ENCODE results near the gene PDGFC.

PDGFC gene

DNA sequence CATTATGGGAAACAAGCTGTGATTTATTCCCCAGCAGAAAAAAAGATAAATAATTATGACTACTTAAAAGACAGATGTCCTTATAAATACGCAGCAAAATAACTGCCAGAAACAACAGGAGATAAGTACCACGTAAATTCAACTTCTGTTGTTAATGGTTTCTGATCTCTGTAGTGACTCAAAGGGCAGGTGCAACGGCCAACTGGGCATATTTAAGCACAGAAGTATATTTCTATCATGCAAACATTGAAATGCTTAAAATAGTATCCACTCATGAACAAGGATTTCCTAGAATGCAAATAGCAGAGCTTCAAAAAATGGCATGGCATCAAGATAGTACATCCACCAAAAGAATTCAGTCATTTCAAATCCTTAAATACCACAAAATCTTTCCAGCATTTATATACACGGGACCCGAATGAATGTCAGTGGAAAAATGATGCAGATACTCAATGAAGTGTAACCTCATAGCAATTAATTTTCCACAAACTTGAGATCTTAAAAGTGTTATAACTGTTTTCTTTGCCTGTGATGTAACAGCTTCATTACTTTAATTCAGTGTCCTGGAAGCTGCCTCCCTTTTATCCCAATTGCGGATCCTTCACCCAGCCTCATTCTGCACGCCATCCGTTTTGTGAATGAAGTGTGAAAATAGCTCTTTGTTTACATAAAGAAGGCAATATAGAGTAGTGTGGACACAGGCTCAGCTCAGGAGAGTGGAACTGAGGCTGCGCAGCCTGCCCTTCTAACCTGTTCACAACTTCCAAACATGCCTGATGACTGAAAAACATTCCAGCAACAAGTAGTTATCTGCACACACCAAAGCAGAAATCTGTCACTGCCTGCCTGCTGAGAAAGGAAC lies 10.2 kb downstream of the PDGFC start:
- Histone ChIP-seq H3K36me3 (ENCODE audit: control insufficient read depth, insufficient read depth, low read length) (no peaks in the 10 kb centered on the region), H3K9ac (ENCODE audit: low read length) (no peak overlapping the region), H3K4me3 (ENCODE audit: low read depth, low read length) (no peak overlapping the region), H3K27me3 (ENCODE audit: control insufficient read depth, insufficient read depth, low read length) (no peaks in the 10 kb centered on the region), H3K9me3 (ENCODE audit: control insufficient read depth, insufficient read depth, low read depth, low read length) (no peaks in the 10 kb centered on the region), H3K27ac (ENCODE audit: low read depth, low read length) (no peak overlapping the region), H3K4me1 (ENCODE audit: control insufficient read depth, insufficient read depth, low read length) (peaks cover 5% of the 10 kb centered on the region)

DNA sequence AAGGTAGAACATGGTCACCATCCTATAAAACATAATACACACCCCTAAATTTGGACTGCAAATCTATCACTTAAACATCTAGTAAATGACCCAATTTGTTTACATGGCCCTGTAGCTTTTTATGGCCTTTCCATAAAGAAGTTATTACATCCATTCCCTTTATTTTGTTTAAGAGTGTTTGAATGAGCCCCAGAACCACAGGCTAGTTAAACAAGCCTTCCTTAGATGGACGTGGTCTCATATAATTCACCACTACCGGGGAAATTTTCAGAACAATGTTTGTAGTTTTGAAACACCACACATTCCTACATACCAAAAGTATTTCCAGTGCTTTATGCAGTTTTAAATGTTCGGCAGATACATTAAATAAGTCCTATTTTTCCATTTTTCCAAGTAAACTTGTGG lies 12.3 kb downstream of the PDGFC start:
- no peaks in the 10 kb centered on the region for H3K9me3 ChIP-seq (ENCODE audit: control insufficient read depth, insufficient read depth, low read depth, low read length)
- H3K4me1 ChIP-seq (ENCODE audit: control insufficient read depth, insufficient read depth, low read length) = peaks cover 5% of the 10 kb centered on the region
- H3K27ac ChIP-seq (ENCODE audit: low read depth, low read length) = no peak overlapping the region
- H3K9ac ChIP-seq (ENCODE audit: low read length) = no peak overlapping the region
- no peaks in the 10 kb centered on the region for H3K27me3 ChIP-seq (ENCODE audit: control insufficient read depth, insufficient read depth, low read length)
- H3K4me3 ChIP-seq (ENCODE audit: low read depth, low read length) = no peak overlapping the region
- no peaks in the 10 kb centered on the region for H3K36me3 ChIP-seq (ENCODE audit: control insufficient read depth, insufficient read depth, low read length)

DNA sequence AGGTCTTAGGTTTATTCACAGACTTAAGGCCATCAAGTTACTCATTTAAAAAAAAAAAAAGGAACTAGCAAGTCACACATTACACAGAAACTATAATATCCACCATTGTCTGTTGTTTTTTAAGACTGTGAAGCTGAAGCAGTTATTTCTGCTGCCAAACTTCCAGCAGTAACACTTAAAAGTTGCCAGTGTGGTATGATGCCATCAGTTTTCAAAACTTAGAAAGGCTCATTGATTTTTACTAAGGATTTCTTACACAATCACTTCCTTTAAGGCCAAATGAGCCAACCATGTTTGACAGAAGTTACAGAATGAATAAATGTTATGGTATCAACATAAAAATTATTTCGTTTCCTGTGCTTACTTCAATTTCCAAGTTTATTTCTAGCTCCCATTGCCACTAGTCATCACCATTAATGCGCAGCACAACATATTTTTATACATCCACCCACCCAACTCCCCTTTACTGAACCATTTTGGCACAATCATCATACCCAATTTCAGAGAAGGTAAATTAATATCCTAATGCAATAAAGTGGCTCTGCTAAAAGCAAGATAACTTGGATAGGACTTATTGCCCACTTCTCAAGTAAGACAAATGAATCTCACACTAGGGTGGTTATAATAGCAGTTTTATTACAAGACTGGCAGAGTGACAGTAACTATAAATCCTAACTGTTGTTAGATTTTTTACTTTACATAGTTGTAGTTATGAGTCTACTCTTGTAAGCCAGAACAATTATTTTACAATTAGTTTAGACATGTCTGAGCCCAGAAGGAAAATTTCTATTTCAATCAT lies 13.1 kb downstream of the PDGFC start:
- Histone ChIP-seq H3K9me3 (ENCODE audit: control insufficient read depth, insufficient read depth, low read depth, low read length) (no peaks in the 10 kb centered on the region), H3K4me3 (ENCODE audit: low read depth, low read length) (no peak overlapping the region), H3K27me3 (ENCODE audit: control insufficient read depth, insufficient read depth, low read length) (no peaks in the 10 kb centered on the region), H3K9ac (ENCODE audit: low read length) (no peak overlapping the region), H3K4me1 (ENCODE audit: control insufficient read depth, insufficient read depth, low read length) (peaks cover 5% of the 10 kb centered on the region), H3K36me3 (ENCODE audit: control insufficient read depth, insufficient read depth, low read length) (no peaks in the 10 kb centered on the region), H3K27ac (ENCODE audit: low read depth, low read length) (no peak overlapping the region)

DNA sequence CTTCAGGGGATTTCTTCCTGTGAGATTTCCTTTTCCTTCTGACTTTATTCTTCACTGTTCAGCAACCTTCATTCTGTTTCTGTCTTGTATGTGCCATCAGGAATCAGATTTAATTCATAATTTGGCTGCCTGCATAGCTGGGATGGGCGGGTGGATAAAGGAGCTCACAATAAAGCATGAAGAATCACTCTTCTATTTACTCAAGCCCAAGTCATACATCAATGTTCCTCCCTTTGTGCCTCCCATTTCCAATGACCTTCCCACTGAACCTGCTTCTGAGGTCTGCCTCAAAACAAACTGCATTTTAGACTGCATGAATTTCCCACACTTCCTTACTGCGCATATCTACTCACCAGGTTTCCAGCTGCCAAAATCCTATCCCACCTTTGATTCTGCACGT lies 14.0 kb downstream of the PDGFC start:
- H3K27ac ChIP-seq (ENCODE audit: low read depth, low read length) = no peak overlapping the region
- peaks cover 8% of the 10 kb centered on the region for H3K4me1 ChIP-seq (ENCODE audit: control insufficient read depth, insufficient read depth, low read length)
- H3K4me3 ChIP-seq (ENCODE audit: low read depth, low read length) = no peak overlapping the region
- no peak overlapping the region for H3K9ac ChIP-seq (ENCODE audit: low read length)
- no peaks in the 10 kb centered on the region for H3K27me3 ChIP-seq (ENCODE audit: control insufficient read depth, insufficient read depth, low read length)
- H3K9me3 ChIP-seq (ENCODE audit: control insufficient read depth, insufficient read depth, low read depth, low read length) = no peaks in the 10 kb centered on the region
- no peaks in the 10 kb centered on the region for H3K36me3 ChIP-seq (ENCODE audit: control insufficient read depth, insufficient read depth, low read length)

DNA sequence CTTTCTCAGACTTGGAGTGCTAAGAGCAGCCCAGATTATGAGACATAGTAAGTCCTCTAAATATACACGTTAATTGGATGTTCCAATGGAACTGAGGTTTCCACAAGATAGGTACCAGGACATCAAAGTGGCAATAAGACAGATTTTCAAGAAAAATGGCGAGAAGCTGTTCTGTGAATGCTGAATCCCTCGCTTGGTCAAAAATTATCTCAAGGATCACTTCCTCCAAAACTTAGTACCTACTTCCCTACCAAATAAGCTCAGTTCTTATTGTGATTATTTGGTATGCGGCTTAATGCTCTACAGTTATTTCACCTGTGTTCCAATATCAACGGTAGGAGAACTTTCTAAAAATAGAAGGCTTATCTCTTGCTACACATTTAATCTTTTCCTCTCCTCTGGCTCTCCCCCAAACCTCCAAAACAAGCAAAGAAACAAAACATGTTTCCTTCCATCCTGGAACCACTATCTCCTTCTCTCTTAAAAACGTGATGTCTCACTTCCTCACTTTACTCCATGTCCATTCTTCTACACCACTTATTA lies 14.7 kb downstream of the PDGFC start:
- H3K4me1 ChIP-seq (ENCODE audit: control insufficient read depth, insufficient read depth, low read length) = peaks cover 5% of the 10 kb centered on the region; the same call in 1 of the 2 replicates
- H3K9ac ChIP-seq (ENCODE audit: low read length) = no peak overlapping the region
- no peaks in the 10 kb centered on the region for H3K36me3 ChIP-seq (ENCODE audit: control insufficient read depth, insufficient read depth, low read length)
- H3K4me3 ChIP-seq (ENCODE audit: low read depth, low read length) = no peak overlapping the region
- H3K9me3 ChIP-seq (ENCODE audit: control insufficient read depth, insufficient read depth, low read depth, low read length) = no peaks in the 10 kb centered on the region
- no peaks in the 10 kb centered on the region for H3K27me3 ChIP-seq (ENCODE audit: control insufficient read depth, insufficient read depth, low read length)
- H3K27ac ChIP-seq (ENCODE audit: low read depth, low read length) = no peak overlapping the region

DNA sequence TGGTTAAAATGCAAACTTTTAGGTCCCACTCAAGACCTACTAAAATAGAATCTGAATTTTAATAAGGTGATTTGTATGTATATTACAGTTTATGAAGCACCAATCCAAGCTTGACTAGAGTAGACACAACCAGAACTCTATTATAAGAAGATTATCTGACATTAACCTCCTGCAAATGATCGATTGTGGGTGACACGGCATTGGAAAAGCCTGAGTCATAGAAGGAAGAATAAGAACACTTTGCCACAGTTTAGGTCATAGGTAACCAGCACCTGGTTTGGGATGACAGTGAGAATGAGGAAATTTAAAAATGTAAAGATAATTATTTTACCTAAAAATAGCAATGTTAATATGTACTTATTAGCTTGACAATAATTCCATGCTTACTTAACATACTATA lies 15.2 kb downstream of the PDGFC start:
- peaks cover 5% of the 10 kb centered on the region; the same call in 1 of the 2 replicates for H3K4me1 ChIP-seq (ENCODE audit: control insufficient read depth, insufficient read depth, low read length)
- H3K9me3 ChIP-seq (ENCODE audit: control insufficient read depth, insufficient read depth, low read depth, low read length) = no peaks in the 10 kb centered on the region
- no peak overlapping the region for H3K9ac ChIP-seq (ENCODE audit: low read length)
- H3K36me3 ChIP-seq (ENCODE audit: control insufficient read depth, insufficient read depth, low read length) = no peaks in the 10 kb centered on the region
- no peak overlapping the region for H3K27ac ChIP-seq (ENCODE audit: low read depth, low read length)
- no peaks in the 10 kb centered on the region for H3K27me3 ChIP-seq (ENCODE audit: control insufficient read depth, insufficient read depth, low read length)
- H3K4me3 ChIP-seq (ENCODE audit: low read depth, low read length) = no peak overlapping the region

DNA sequence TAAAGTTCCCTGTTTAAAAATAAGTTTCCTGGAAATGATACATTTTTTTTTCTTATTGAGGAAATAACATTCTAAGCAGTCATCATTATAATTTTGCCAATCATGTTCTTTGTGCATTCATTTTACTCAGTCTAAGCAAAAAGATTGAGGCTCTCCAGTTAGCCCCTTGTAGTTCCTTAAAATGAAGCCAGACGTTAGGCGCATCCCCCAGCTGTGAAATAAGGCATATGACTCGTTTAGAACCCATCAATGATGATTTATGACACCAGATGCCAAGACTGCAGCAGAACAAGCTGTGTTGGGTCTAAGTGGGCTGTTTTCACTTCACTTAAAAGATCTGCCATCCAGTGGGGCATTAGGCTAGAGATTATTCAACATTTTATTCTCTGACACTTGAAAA lies 17.0 kb downstream of the PDGFC start:
- no peak overlapping the region for H3K9ac ChIP-seq (ENCODE audit: low read length)
- peaks cover 5% of the 10 kb centered on the region; the same call in 1 of the 2 replicates for H3K4me1 ChIP-seq (ENCODE audit: control insufficient read depth, insufficient read depth, low read length)
- H3K27ac ChIP-seq (ENCODE audit: low read depth, low read length) = no peak overlapping the region
- no peaks in the 10 kb centered on the region for H3K27me3 ChIP-seq (ENCODE audit: control insufficient read depth, insufficient read depth, low read length)
- H3K36me3 ChIP-seq (ENCODE audit: control insufficient read depth, insufficient read depth, low read length) = no peaks in the 10 kb centered on the region
- H3K4me3 ChIP-seq (ENCODE audit: low read depth, low read length) = no peak overlapping the region
- H3K9me3 ChIP-seq (ENCODE audit: control insufficient read depth, insufficient read depth, low read depth, low read length) = no peaks in the 10 kb centered on the region

DNA sequence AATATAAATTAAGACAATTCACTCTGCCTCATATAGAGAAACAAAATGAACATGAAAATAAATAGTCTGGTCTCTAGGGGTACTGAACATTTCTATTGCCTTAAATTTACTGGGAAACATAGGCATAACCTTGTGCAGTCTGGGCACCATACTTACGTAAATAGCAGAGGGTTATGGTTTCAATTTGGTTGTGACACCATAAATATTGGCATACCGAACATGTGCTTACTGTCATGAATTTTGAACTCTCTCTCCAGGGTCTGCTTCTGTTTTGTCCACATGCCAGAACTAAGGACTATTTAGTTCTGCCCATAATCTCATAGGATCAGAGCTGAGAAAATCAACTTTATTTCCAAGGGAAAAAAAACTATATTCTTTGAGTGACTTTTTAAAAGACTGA lies 17.6 kb downstream of the PDGFC start:
- Histone ChIP-seq H3K9ac (ENCODE audit: low read length) (no peak overlapping the region), H3K27me3 (ENCODE audit: control insufficient read depth, insufficient read depth, low read length) (no peaks in the 10 kb centered on the region), H3K9me3 (ENCODE audit: control insufficient read depth, insufficient read depth, low read depth, low read length) (no peaks in the 10 kb centered on the region), H3K4me3 (ENCODE audit: low read depth, low read length) (no peak overlapping the region), H3K36me3 (ENCODE audit: control insufficient read depth, insufficient read depth, low read length) (no peaks in the 10 kb centered on the region), H3K27ac (ENCODE audit: low read depth, low read length) (no peak overlapping the region; the same call in 1 of the 2 replicates), H3K4me1 (ENCODE audit: control insufficient read depth, insufficient read depth, low read length) (peaks cover 5% of the 10 kb centered on the region; the same call in 1 of the 2 replicates)

DNA sequence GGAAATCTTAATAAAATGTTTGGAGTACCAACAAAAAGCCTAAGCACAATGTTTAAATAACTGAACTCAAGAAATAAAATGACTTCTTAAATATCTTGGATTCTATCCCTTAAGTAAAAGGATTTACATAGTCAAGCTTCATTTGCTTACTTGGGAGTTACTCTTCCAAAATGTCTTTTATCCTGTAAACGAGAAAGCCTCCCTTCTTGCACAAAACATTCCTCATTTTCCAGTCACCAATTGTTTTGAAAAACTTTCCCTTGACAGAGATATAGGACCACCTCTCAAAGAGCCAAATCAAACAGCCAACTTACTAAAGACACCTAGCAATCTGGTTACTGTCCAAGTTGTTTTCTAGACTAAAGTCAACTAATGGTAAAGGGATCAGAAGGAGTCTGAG lies 18.6 kb downstream of the PDGFC start:
- no peak overlapping the region for H3K27ac ChIP-seq (ENCODE audit: low read depth, low read length)
- no peaks in the 10 kb centered on the region for H3K9me3 ChIP-seq (ENCODE audit: control insufficient read depth, insufficient read depth, low read depth, low read length)
- no peak overlapping the region for H3K4me3 ChIP-seq (ENCODE audit: low read depth, low read length)
- peaks cover 5% of the 10 kb centered on the region; the same call in 1 of the 2 replicates for H3K4me1 ChIP-seq (ENCODE audit: control insufficient read depth, insufficient read depth, low read length)
- no peaks in the 10 kb centered on the region for H3K27me3 ChIP-seq (ENCODE audit: control insufficient read depth, insufficient read depth, low read length)
- no peak overlapping the region for H3K9ac ChIP-seq (ENCODE audit: low read length)
- no peaks in the 10 kb centered on the region for H3K36me3 ChIP-seq (ENCODE audit: control insufficient read depth, insufficient read depth, low read length)

DNA sequence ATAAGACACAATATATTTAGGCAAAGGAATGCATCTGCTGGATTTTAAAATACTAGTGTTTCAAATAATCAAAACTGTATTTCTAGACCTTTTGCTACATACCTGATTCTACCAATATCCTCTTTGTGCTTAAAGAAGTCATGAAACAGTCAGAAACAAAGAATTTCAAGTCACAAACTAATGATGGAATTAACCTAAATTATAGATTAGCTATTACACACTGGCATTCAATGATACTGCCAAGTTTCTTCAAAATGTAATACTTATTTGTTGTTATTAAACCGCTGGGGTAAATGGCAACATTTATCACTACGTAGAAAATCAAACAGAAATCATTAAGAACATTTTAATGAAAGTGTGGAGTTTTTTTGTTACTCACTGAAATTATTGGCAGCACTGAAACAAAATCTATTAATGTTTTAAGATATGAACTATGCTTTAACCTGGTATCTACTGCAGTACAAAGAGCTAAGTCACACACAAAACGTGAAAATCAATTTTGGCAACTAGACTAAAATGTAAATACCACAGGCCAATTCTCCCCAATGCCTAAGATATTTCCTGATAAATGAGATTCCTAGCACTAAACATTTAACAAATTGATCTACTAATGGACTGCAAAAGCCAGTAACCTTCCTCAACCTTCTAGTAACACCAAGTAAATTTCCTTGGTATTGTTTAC lies 19.4 kb downstream of the PDGFC start:
- Histone ChIP-seq H3K9me3 (ENCODE audit: control insufficient read depth, insufficient read depth, low read depth, low read length) (no peaks in the 10 kb centered on the region), H3K9ac (ENCODE audit: low read length) (no peak overlapping the region), H3K4me1 (ENCODE audit: control insufficient read depth, insufficient read depth, low read length) (peaks cover 5% of the 10 kb centered on the region; the same call in 1 of the 2 replicates)

More for the DNA sequence above, 19.4 kb downstream of the PDGFC start:
- 0 out of 2 replicates have a peak overlapping the region, but pooled peaks have one; percentile 30 for H3K27ac ChIP-seq (ENCODE audit: low read depth, low read length)
- H3K27me3 ChIP-seq (ENCODE audit: control insufficient read depth, insufficient read depth, low read length) = no peaks in the 10 kb centered on the region
- H3K36me3 ChIP-seq (ENCODE audit: control insufficient read depth, insufficient read depth, low read length) = no peaks in the 10 kb centered on the region
- H3K4me3 ChIP-seq (ENCODE audit: low read depth, low read length) = no peak overlapping the region

Measured in HUES6 (cell line).